Stomach smooth muscle (tissue), 2 donors: ENCODE results near the gene ARHGAP23.
"Not testable (repeated sequence)": the region's sequence is repeated elsewhere in the genome, so short reads cannot be mapped to it uniquely, and the experiment has no call there.

Source experiments
- H3K27ac ChIP-seq: one replicate; pipeline ENCODE4 v1.7.0; 2013; ENCODE audit warnings: mild to moderate bottlenecking, low read length, inconsistent platforms
- H3K27me3 ChIP-seq, 2 donors: one replicate each; pipeline ENCODE4 v1.7.0; 2013; ENCODE audit warnings: low read length in 2 of 2; ENCODE audit not compliant: insufficient read depth in 2 of 2, control insufficient read depth in 1 of 2
- H3K36me3 ChIP-seq, 2 donors: one replicate each; pipeline ENCODE4 v1.7.0; 2013; ENCODE audit warnings: low read length in 2 of 2; ENCODE audit not compliant: control insufficient read depth in 2 of 2, insufficient read depth in 2 of 2
- H3K4me1 ChIP-seq: one replicate; pipeline ENCODE4 v1.7.0; 2013; ENCODE audit warnings: low read length; ENCODE audit not compliant: control insufficient read depth, insufficient read depth
- H3K4me3 ChIP-seq, 2 donors: one replicate each; pipeline ENCODE4 v1.7.0; 2013; ENCODE audit warnings: low read length in 2 of 2
- H3K9ac ChIP-seq, 2 donors: one replicate each; pipeline ENCODE4 v1.7.0; 2013; ENCODE audit warnings: low read length in 2 of 2, mild to moderate bottlenecking in 1 of 2
- H3K9me3 ChIP-seq, 2 donors: one replicate each; pipeline ENCODE4 v1.7.0; 2013; ENCODE audit warnings: low read length in 2 of 2; ENCODE audit not compliant: control insufficient read depth in 2 of 2
- donor health status: healthy.
- donor health status: Pancreatic carcinoma.

The ARHGAP23 gene

DNA sequence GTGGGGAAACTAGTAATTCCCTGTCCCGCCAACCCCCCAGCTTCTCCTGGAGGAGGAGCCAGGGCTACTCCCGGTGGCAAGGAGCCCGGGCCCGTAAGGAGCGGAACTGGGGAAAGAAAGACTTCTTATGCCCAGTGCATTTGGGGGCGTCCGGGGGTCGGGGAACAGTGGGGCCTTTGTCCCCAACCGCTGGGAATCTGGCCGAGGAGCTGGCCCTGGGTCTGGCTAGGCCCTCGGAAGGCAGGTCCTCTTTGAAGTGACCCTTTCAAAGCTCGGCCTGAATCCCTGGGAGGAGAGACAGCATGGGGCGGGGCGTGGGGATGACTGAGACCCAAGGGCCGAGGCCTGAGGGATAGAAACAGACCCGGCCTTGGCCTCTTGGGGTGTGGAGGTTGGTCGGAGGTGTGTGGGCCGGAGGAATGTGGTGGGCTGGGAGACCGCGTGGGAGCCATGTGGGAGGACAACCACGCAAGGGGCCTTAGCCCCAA lies 6.0 kb downstream of the ARHGAP23 start:
- no peak overlapping the region for H3K4me3 ChIP-seq
- H3K4me1 ChIP-seq, result peaks cover 24% of the 10 kb centered on the region
- H3K9ac ChIP-seq, result no peak overlapping the region
- peak overlapping the region; percentile 37 for H3K27ac ChIP-seq
- H3K27me3 ChIP-seq, result no peaks in the 10 kb centered on the region
- H3K9me3 ChIP-seq, result no peaks in the 10 kb centered on the region
- H3K36me3 ChIP-seq, result no peaks in the 10 kb centered on the region

DNA sequence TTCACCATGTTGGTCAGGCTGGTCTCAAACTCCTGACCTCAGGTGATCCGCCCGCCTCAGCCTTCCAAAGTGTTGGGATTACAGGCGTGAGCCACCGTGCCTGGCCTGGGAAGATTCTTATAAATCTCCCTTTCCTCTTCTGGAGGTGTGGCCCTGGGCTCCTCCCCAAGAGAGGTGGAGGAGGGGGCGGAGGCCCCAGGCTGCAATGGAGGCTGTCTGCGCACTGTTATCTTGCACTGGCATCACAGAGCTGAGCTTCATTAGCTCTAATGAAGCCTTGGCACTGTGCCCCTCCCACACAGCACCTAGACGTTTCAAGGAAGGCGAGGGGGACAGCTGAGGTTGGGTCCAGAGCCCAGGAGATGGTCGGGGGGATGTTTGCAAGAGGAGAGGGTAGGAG lies 7.5 kb downstream of the ARHGAP23 start:
- Histone ChIP-seq H3K9me3 (no peaks in the 10 kb centered on the region), H3K27ac (peak overlapping the region; percentile 37), H3K36me3 (no peaks in the 10 kb centered on the region), H3K27me3 (no peaks in the 10 kb centered on the region), H3K4me1 (peaks cover 23% of the 10 kb centered on the region), H3K9ac (no peak overlapping the region), H3K4me3 (no peak overlapping the region)

- H3K9me3 ChIP-seq, result no peaks in the 10 kb centered on the region
- H3K4me3 ChIP-seq, result no peak overlapping the region
- peaks cover 26% of the 10 kb centered on the region for H3K4me1 ChIP-seq
- H3K36me3 ChIP-seq, result no peaks in the 10 kb centered on the region
- no peak overlapping the region for H3K27ac ChIP-seq
- no peak overlapping the region for H3K9ac ChIP-seq
- no peaks in the 10 kb centered on the region for H3K27me3 ChIP-seq
Measured at GRCh38 chr17:38436386-38436785, 8.1 kb downstream of the ARHGAP23 start.

DNA sequence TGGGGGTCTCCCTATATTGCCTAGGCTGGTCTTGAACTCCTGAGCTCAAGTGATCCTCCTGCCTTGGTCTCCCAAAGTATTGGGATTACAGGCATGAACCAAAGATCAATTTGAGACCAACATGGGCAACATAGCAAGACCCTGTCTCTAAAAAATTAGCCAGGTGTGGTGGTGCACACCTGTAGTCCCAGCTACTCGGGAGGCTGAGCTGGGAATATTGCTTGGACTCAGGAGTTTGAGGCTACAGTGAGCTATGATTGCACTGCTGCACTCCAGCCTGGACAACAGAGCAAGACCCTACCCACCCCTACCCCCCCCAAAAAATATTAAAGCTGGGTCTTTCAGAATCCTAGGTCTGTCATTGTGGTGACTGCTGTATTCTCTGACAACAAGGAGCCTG lies 9.0 kb downstream of the ARHGAP23 start:
- not testable (repeated sequence) for H3K27me3 ChIP-seq, H3K27ac ChIP-seq
- peaks cover 33% of the 10 kb centered on the region for H3K4me1 ChIP-seq

DNA sequence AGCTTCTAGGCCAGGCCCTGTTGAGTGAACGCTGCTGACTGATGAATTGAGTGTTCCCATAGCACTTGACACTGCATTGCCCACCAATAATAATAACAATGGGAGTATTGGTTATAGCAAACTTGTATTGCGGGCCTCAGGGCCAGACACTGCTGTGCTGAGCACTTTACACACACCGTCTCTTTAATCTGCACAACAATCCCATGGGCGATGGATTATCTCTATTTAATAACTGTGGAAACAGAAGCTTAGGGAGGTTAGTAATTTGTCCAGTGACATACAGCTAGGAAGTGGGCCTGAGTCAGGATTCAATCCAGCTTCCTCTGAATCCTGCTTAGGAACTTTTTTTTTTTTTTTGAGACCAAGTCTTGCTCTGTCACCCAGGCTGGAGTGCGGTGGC lies 11.2 kb downstream of the ARHGAP23 start:
- no peaks in the 10 kb centered on the region for H3K36me3 ChIP-seq
- H3K9me3 ChIP-seq, result no peaks in the 10 kb centered on the region
- no peak overlapping the region for H3K4me3 ChIP-seq
- no peak overlapping the region for H3K27ac ChIP-seq
- no peak overlapping the region for H3K9ac ChIP-seq
- H3K27me3 ChIP-seq, result no peaks in the 10 kb centered on the region
- H3K4me1 ChIP-seq, result peaks cover 47% of the 10 kb centered on the region

More for the DNA sequence above, 9.0 kb downstream of the ARHGAP23 start:
- not testable (repeated sequence) for H3K4me3 ChIP-seq, H3K9ac ChIP-seq, H3K9me3 ChIP-seq, H3K36me3 ChIP-seq

- H3K36me3 ChIP-seq, result no peaks in the 10 kb centered on the region
- H3K9ac ChIP-seq, result peak overlapping the region in 1 of 2 donors; percentile 29
- H3K4me1 ChIP-seq, result peaks cover 49% of the 10 kb centered on the region
- no peaks in the 10 kb centered on the region for H3K9me3 ChIP-seq
- peak overlapping the region; percentile 69 for H3K27ac ChIP-seq
- peak overlapping the region in 1 of 2 donors; percentile 15 for H3K4me3 ChIP-seq
- no peaks in the 10 kb centered on the region for H3K27me3 ChIP-seq
Measured at GRCh38 chr17:38440614-38441397, 12.5 kb downstream of the ARHGAP23 start.

DNA sequence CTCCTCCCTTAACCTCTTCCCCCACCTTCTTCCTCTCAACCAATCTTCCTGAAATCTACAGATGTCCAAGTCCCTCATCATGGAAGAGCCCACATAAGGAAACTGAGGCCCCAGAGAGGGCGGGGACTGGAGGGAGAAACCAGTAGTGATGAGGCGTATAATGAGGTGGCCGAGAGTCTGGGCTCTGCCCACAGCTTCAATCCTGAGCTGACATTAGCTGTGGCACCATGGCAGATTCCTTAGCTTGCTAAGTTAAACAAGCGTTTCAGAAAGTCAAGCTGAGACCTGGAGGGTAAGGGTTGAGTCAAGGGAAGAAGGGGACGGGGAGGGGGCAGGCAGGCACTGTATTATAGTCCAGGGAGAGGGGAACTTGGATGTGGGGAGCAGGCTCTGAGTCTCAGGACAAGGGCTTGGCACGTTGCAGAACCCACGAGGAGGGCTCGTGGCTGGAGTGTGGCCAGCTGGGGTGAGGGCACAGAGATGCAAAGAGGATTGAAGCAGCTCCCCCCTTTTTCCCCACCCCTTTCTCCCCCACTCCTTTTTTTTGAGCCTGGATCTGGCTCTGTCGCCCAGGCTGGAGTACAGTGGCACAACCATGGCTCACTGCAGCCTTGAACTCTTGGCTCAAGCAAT lies 13.3 kb downstream of the ARHGAP23 start:
- peak overlapping the region in 1 of 2 donors; percentile 15 for H3K4me3 ChIP-seq
- H3K27me3 ChIP-seq, result no peaks in the 10 kb centered on the region
- no peaks in the 10 kb centered on the region for H3K9me3 ChIP-seq
- peaks cover 49% of the 10 kb centered on the region for H3K4me1 ChIP-seq
- H3K9ac ChIP-seq, result peak overlapping the region in 1 of 2 donors; percentile 5
- H3K36me3 ChIP-seq, result no peaks in the 10 kb centered on the region
- peak overlapping the region; percentile 69 for H3K27ac ChIP-seq

DNA sequence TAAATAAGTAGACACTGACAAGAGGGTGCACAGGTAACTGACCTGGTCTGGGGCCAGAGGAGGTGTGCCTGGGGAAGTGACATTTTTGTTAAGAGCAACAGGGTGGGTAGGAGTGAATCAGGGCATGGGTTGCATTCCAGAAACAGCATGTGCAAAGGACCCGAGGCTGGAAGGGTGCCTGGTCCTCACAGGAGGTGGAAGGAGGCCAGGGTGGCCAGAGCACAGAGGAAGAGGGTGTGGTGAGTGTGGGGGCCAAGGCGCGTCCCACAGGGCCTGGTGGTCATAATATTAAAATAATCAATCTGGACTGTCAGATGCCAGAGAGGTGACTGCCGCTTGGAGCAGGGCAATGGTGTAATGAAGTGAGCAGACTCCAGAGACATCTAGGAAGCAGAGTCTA lies 14.3 kb downstream of the ARHGAP23 start:
- H3K4me1 ChIP-seq, result peaks cover 45% of the 10 kb centered on the region
- H3K9ac ChIP-seq, result no peak overlapping the region
- peak overlapping the region; percentile 64 for H3K27ac ChIP-seq
- H3K36me3 ChIP-seq, result no peaks in the 10 kb centered on the region
- no peaks in the 10 kb centered on the region for H3K9me3 ChIP-seq
- H3K4me3 ChIP-seq, result no peak overlapping the region
- no peaks in the 10 kb centered on the region for H3K27me3 ChIP-seq

DNA sequence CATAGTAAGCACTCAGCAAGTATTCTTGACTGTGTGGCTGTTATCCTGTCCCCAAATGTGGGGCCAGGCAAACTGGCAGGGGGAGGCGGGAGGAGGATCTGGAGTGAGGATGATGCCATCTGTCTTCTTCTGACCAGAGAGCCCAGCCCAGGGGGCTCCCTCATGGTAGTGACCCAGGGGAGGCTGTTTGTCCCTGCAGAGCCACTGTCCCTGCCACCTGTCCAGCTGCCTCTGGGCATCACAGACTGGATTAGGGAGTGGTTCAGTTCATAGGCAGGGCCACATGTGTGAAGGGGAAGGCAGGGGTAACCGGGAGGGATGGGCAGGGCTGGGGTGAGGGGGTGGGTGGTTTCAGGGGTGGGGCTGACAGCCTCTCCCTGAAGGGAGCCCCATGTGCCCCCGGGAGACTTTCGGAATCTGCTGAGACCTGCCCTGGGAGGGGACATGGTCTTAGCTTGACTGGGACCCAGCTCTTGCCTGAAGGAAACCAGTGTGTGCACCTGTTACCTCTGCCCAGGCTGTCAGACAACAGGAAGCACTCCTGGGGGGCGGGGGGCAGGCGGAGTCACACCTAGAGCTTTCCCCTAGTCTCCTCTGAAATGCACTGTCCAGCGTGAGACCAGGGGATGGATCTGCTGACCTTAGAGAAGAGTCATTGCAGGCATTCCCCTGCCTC lies 15.2 kb downstream of the ARHGAP23 start:
- peak overlapping the region; percentile 64 for H3K27ac ChIP-seq
- H3K27me3 ChIP-seq, result no peaks in the 10 kb centered on the region
- H3K9me3 ChIP-seq, result no peaks in the 10 kb centered on the region
- peaks cover 45% of the 10 kb centered on the region for H3K4me1 ChIP-seq
- H3K4me3 ChIP-seq, result peak overlapping the region in 1 of 2 donors; percentile 15
- no peak overlapping the region for H3K9ac ChIP-seq
- H3K36me3 ChIP-seq, result no peaks in the 10 kb centered on the region

GRCh38 chr17:38444151-38444550 lies 15.9 kb downstream of the ARHGAP23 start:
- Histone ChIP-seq H3K27me3 (no peaks in the 10 kb centered on the region), H3K4me3 (peak overlapping the region; percentile 47 to 50), H3K36me3 (no peaks in the 10 kb centered on the region), H3K9ac (no peak overlapping the region), H3K27ac (no peak overlapping the region), H3K4me1 (peaks cover 45% of the 10 kb centered on the region), H3K9me3 (no peaks in the 10 kb centered on the region)
